DOHH2 (cell line): ENCODE results near the gene CCNC.

Experiments used
- H3F3A ChIP-seq: fragments of 200-600 bp; sonication (generic), shearing (Covaris generic); 2 replicates; pipeline ENCODE4 v1.6.0; 2016; ENCODE audit warnings: antibody characterized with exemption, mild to moderate bottlenecking; ENCODE audit not compliant: control insufficient read depth, insufficient read depth
- H3K27ac ChIP-seq: fragments of 200-600 bp; sonication (generic); 2 replicates; pipeline ENCODE4 v1.5.1; 2014; ENCODE audit warnings: low read depth, mild to moderate bottlenecking, low read length, moderate library complexity
- H3K27me3 ChIP-seq: fragments of 200-600 bp; sonication (generic); 2 replicates; pipeline ENCODE4 v1.6.1; 2014; ENCODE audit warnings: mild to moderate bottlenecking, low read length, mixed read lengths; ENCODE audit not compliant: control insufficient read depth
- H3K36me3 ChIP-seq: fragments of 200-600 bp; sonication (generic); 2 replicates; pipeline ENCODE4 v1.6.1; 2014; ENCODE audit warnings: mild to moderate bottlenecking, low read length, moderate library complexity, mixed read lengths; ENCODE audit not compliant: control insufficient read depth
- H3K4me1 ChIP-seq: fragments of 200-600 bp; sonication (generic); 2 replicates; pipeline ENCODE4 v1.6.1; 2014; ENCODE audit warnings: mild to moderate bottlenecking, low read length, mixed read lengths; ENCODE audit not compliant: control insufficient read depth
- H3K4me2 ChIP-seq: fragments of 200-600 bp; sonication (generic); 2 replicates; pipeline ENCODE4 v1.6.0; 2014; ENCODE audit warnings: mild to moderate bottlenecking, low read length, moderate library complexity
- H3K4me3 ChIP-seq: fragments of 200-600 bp; sonication (generic); 2 replicates; pipeline ENCODE4 v1.5.1; 2014; ENCODE audit warnings: mild to moderate bottlenecking, low read length, mixed read lengths
- H3K79me2 ChIP-seq: fragments of 200-600 bp; sonication (generic); 2 replicates; pipeline ENCODE4 v1.6.1; 2014; ENCODE audit warnings: mild to moderate bottlenecking, low read length, mixed read lengths; ENCODE audit not compliant: control insufficient read depth
- H3K9me2 ChIP-seq: fragments of 200-600 bp; sonication (generic); replicated peaks from 2 replicates; pipeline ENCODE4 v1.6.1; 2014; ENCODE audit warnings: mild to moderate bottlenecking, low read length, mixed read lengths; ENCODE audit not compliant: control insufficient read depth
- H3K9me3 ChIP-seq: fragments of 200-600 bp; sonication (generic); 2 replicates; pipeline ENCODE4 v1.6.1; 2014; ENCODE audit warnings: antibody characterized with exemption, low read length, mixed read lengths; ENCODE audit not compliant: control insufficient read depth, insufficient read depth
- H4K20me1 ChIP-seq: fragments of 200-600 bp; sonication (generic); 2 replicates; pipeline ENCODE4 v1.6.0; 2014; ENCODE audit warnings: low read depth, mild to moderate bottlenecking, antibody characterized with exemption, low read length, moderate library complexity; ENCODE audit not compliant: control insufficient read depth, insufficient read depth
- EZH2phosphoT487 ChIP-seq: fragments of 200-600 bp; sonication (generic); IDR thresholded peaks from 2 replicates; pipeline ENCODE4 v1.6.1; 2017; ENCODE audit warnings: borderline replicate concordance, mild to moderate bottlenecking, antibody characterized with exemption, low read length, moderate library complexity, mixed read lengths
- TF ChIP-seq, protein P1 (sequence below): fragments of 200-600 bp; sonication (generic); IDR thresholded peaks from one replicate; pipeline ENCODE4 v1.5.1; 2014; ENCODE audit warnings: antibody characterized with exemption, mild to moderate bottlenecking, low read depth, low read length; ENCODE audit not compliant: poor library complexity, severe bottlenecking

CCNC gene, protein sequence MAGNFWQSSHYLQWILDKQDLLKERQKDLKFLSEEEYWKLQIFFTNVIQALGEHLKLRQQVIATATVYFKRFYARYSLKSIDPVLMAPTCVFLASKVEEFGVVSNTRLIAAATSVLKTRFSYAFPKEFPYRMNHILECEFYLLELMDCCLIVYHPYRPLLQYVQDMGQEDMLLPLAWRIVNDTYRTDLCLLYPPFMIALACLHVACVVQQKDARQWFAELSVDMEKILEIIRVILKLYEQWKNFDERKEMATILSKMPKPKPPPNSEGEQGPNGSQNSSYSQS

DNA sequence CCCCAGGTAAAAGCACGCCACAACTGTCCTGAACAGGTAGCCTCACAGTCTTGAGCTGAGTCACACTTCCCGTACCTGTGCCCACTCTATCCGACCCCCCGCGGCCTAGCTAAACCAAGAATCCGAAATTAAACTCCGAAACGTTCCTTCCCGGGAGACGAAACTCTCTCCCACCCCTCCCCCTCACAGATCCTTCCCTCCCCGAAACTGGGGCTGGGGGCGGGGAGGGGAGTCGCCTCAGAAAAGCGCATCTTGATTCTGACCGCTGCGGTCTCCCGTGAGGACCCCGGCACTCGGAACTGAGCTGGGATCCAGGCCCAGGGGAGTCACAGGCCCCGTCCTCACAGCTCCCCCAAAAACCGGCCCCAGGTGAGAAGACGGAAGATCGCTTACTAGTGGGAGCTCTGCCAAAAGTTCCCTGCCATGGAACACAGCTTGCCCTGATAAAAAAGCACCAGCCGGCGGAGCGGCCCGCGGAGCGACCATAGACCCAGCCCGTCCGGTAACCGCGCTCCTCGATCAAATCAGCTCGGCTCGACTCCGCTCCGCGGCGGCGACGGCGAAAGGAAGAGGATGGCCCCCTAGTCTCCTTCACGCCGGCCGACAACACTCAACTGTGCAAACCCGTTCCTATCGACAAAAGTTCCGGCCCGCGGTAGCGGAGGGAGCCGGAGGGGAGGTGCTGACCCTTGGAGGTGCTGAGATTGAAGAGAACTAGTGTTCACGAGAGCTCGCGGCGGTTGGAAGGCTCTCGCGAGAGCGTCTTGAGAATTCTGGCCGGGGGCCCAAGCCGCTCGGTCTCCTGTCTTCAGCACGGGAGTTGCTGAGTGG lies at the start of gene CCNC:
Gene CCNC, minus strand, starts transcription at position 558 of the 831 bp plus-strand sequence. Its CDS starts 133 bp downstream, at position 425.
- Histone ChIP-seq H3K79me2 (peaks cover 51% of the 10 kb centered on the region), H3K4me3 (peak within 1 kb of the TSS; percentile 88), H4K20me1 (peaks cover 14% of the 10 kb centered on the region), H3K4me2 (peak within 1 kb of the TSS; percentile 74), H3K9me3 (no peaks in the 10 kb centered on the region), H3K4me1 (peaks cover 18% of the 10 kb centered on the region), H3K36me3 (peaks cover 15% of the 10 kb centered on the region), H3K27ac (peak within 1 kb of the TSS; percentile 67), H3F3A (no peaks in the 10 kb centered on the region), H3K27me3 (no peaks in the 10 kb centered on the region), H3K9me2 (no peaks in the 10 kb centered on the region)
- TF ChIP-seq EZH2phosphoT487, result no peak
- TF ChIP-seq, protein P1, sequence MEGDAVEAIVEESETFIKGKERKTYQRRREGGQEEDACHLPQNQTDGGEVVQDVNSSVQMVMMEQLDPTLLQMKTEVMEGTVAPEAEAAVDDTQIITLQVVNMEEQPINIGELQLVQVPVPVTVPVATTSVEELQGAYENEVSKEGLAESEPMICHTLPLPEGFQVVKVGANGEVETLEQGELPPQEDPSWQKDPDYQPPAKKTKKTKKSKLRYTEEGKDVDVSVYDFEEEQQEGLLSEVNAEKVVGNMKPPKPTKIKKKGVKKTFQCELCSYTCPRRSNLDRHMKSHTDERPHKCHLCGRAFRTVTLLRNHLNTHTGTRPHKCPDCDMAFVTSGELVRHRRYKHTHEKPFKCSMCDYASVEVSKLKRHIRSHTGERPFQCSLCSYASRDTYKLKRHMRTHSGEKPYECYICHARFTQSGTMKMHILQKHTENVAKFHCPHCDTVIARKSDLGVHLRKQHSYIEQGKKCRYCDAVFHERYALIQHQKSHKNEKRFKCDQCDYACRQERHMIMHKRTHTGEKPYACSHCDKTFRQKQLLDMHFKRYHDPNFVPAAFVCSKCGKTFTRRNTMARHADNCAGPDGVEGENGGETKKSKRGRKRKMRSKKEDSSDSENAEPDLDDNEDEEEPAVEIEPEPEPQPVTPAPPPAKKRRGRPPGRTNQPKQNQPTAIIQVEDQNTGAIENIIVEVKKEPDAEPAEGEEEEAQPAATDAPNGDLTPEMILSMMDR, result no peak

DNA sequence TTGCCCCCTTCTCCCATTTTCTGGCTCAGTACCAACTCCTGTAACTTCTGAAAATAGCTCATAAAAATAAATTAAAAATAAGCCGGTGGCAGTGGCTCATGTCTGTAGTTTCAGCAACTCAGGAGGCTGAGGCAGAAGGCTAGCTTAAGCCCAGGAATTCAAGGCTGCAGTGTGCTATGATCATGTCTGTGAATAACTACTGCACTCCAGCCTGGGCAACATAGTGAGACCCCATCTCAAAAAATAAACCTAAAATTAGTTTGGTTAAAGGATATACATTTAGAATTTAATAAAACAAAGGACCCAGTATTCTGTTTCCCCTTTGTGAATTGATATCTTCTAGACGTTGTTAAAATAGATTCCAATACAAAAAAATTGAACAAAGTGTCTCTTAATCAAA lies 48.7 kb upstream of the CCNC start:
- no peak overlapping the region for H3K4me2 ChIP-seq
- H3K79me2 ChIP-seq, result no peaks in the 10 kb centered on the region
- peaks cover 36% of the 10 kb centered on the region for H3K27me3 ChIP-seq

DNA sequence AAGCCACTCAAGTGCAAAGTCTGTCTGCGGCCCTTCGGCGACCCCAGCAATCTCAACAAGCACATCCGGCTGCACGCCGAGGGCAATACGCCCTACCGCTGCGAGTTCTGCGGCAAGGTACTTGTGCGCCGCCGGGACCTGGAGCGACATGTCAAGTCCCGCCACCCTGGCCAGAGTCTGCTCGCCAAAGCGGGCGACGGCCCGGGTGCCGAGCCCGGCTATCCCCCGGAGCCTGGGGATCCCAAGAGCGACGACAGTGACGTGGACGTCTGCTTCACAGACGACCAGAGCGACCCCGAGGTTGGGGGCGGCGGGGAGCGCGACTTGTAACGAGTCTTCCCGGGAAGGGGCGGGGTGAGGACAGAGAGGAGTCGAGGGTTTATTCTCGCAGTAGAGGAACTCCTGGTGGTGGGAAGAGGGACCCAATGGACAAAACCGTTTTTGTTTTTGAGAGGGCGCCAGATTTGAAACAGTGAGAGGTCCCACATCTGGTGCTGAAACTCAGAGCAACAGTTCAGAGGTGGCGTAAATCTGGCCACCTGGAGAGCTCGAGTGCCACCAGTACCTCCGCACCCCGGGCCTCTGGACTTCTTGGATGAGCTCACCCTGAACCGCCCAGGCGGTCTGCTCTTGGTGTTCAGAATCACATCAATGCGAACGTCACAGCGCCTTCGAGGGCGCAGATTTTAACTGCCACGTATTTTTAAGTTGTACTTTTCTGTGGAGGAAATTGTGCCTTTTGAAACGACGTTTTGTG lies 46.1 kb upstream of the CCNC start:
- Histone ChIP-seq H3K4me3 (peak overlapping the region; percentile 70), H3K4me2 (peak overlapping the region; percentile 65), H3K79me2 (no peaks in the 10 kb centered on the region), H3K36me3 (no peaks in the 10 kb centered on the region), H4K20me1 (no peaks in the 10 kb centered on the region), H3K9me2 (no peaks in the 10 kb centered on the region), H3K27me3 (peaks cover 30% of the 10 kb centered on the region), H3F3A (0 out of 2 replicates have a peak, but pooled peaks cover 2% of the 10 kb centered on the region), H3K4me1 (peaks cover 20% of the 10 kb centered on the region), H3K27ac (no peak overlapping the region), H3K9me3 (no peaks in the 10 kb centered on the region)
- TF ChIP-seq, protein P1, result no peak
- no peak for TF ChIP-seq EZH2phosphoT487

More for the DNA sequence above, 48.7 kb upstream of the CCNC start:
- Histone ChIP-seq H4K20me1 (no peaks in the 10 kb centered on the region), H3K9me2 (no peaks in the 10 kb centered on the region), H3K36me3 (no peaks in the 10 kb centered on the region), H3K4me3 (no peak overlapping the region), H3K4me1 (peaks cover 5% of the 10 kb centered on the region), H3K9me3 (no peaks in the 10 kb centered on the region), H3K27ac (no peak overlapping the region), H3F3A (no peaks in the 10 kb centered on the region)
- TF ChIP-seq EZH2phosphoT487, result no peak
- TF ChIP-seq, protein P1, result no peak
